ENCODE results near the gene GAK.
A peak's percentile ranks its signal among the peaks of the same experiment; 100 is the strongest.

The GAK gene

DNA sequence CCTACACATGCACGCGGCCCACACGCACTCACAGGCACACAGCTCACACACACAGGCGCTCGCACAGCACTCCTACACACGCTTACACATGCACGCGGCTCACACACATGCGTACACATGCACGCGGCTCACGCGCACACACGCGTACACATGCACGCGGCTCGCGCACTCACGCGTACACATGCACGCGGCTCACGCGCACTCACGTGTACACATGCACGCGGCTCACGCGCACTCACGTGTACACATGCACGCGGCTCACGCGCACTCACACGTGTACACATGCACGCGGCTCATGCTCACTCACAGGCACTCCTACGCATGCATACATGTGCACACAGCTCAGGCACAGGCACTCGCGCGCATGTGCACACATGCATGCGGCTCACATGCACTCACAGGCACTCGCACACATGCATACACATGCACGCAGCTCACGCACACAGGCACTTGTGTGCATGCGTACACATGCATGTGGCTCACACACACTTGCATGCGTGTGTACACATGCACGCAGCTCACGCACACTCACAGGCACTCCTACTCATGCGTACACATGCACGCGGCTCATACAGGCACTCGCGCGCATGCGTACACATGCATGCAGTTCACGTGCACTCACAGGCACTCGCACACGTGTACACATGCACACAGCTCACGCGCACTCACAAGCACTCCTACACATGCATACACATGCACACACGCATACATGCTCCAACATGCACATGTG, 44.9 kb downstream of the GAK start:
- DNase-seq: no peak

DNA sequence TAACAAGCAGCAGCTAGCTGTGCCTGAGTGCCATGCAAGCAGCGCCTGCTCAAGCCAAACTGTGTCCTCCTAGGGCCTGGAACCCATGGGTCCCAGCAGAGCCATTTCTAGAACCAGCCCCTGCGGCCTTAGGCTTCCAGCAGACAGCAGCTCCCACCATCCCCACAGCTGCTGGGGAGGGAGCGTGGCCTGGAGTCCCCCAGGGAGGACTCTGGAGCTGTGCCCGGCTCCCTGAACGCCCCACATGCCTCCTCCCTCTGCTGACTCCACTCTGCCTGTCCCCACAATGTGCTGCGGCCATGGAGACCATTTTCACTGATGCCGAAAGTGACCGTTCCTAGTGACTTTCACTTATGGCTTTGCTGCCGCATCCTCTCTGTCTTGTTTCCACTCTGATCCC, 45.9 kb downstream of the GAK start:
- no peak for DNase-seq

DNA sequence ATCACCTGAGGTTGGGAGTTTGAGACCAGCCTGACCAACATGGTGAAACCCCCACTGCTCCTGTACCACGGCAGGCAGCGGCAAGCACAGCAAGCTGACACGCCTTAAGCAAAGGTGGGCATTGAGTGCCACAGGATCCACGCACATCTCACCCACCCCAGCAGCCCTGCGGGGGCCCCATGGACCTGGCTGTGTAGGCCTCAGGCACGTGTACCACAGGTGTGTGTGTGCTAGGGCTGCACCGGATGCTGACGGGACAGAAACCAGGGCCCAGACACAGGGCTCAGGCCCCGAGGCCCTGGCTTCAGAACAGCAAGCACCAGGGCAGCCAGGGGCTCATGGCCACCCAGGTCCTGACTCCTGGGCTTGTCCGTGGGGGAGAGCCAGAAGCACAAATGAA, 46.8 kb downstream of the GAK start:
- no peak for DNase-seq

DNA sequence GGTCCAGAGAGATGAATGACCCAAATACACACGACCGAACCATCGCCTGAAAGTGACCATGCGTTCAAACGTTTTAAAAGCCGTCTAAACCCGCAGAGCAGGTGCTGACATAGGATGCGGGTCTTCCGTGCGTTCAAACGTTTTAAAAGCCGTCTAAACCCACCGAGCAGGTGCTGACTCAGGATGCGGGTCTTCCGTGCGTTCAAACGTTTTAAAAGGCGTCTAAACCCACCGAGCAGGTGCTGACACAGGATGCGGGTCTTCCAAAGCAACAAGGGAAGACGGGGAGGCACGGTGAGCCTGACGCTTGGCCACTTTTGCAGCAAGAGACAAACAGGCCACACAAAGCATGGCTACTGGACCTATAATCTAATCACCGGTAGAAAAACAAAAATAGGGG, 47.2 kb downstream of the GAK start:
- DNase-seq: no peak

DNA sequence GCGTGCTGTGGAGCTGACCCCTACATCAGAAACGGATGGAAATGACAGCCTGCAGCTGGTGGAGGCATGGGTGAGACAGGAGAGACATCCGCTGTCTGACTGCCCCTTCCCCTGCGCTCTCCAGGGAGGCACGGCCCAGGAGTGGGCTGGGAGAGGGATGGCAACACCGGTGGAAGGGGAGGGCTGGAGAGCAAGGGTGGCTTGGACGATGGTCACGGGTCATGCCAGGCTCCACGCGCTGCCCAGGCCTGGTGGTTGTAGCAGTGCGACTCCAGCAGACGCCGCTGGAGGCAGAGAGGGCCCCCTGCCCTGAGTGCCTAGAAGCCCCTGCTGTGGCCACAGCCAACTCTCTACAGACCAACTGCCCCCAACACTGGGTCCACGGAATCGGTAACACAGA, 47.9 kb downstream of the GAK start:
- no peak for DNase-seq

DNA sequence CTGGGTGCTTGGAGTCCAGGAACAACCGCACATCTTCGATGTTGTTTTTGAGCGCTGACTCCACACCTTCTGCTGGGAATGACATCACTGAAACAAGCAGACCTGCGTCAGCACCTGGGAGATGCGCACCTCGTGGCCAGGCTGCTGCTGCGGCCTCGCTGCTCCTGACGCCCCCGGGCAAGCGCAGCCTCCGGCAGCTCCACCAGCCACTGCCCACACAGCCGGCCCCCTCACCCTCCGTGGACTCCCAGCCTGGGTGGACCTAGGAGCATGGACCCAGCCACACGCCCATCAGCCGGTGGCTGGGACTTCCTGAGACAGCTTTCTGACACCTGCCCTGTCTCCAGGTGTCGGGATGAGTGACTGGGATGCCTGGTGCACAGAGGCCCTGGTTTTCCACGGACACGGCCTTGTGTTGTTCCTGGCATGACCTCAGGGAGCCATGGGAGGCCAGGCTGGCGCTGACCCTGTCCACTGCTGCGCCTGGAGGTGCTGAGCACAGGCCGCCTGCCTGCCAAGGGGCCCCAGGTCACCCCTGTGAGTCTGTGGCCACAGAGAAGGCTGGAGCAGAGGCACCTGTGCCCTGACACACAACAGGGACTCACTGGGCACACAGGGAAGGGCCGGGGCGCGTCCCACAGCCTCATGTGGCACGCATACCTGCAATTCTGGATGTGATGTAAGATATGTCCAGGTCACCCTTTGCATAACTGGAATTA, 48.6 kb downstream of the GAK start:
- DNase-seq: no peak

DNA sequence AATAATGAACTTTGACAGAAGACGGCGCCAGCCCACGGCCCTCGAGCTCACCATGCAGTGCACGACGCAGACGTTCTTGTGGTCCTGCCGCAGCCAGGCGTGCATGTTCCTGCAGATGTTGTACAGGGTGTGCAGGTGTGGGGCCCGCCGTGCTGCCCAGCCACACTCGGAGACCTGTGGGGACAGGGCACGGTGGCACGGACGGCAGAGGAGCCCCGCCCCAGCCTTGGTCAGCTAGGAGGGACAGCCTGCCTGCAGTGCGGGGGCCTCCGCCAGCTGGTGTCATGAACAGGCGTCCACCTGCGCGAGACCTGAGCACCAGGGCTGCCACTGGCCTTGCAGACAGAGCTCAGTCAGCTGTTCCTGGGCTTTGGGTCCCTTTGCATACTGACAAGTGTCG, 49.5 kb downstream of the GAK start:
- no peak for DNase-seq

DNA sequence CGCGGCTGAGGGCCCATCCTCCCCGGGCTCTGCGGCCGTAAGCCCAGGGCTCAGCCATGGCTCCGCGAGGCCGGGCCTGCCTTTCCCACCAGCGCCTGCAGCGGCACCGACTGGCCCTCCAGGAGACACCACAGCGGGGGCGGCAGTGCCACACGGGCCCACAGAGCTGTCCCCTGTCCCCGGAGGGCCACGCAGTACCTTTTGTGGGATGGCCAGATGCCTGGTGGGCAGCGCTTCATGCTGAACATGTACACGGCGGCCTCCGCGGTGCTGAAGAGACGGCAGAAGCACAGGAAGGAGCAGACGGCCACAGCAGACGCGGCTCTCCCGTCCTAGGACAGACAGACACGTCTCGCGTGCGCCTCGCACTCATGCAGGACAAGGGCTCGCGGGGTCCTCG, 50.4 kb downstream of the GAK start:
- DNase-seq: no peak

DNA sequence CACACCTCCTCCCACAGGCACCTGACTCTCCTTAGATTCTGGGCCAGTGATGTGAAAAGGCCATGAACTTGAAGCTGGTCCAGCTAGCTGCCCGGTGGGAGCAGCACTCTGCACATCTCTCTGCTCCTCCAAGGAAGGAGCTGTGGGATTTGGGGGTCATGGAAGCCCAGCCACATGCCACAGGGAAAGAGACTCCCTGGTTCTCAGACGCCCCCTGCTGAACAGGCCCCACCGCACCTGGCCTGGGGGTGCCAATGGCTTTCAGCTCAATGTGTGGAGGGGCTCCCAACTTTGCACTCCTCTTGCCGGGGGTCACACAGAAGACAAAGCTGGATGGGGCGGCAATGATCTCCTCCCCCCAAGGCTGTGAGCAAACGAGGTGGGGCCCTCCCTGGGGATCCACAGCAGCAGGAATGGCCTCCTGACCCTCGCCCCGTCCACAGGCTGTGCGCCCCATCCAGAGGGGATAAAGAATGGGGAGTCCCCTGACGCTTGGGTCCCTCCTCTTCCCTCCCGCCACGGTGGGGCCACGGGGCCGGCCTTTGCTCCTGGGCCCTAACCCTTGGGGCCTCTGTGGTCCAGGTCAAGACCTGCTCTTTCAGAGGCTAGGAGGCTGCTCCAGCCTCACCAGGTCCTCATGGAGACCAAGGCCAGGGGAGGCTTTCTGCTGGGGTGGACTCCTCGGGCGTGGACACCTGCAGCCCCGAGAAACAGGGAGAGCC, 51.3 kb downstream of the GAK start:
- DNase-seq: no peak

DNA sequence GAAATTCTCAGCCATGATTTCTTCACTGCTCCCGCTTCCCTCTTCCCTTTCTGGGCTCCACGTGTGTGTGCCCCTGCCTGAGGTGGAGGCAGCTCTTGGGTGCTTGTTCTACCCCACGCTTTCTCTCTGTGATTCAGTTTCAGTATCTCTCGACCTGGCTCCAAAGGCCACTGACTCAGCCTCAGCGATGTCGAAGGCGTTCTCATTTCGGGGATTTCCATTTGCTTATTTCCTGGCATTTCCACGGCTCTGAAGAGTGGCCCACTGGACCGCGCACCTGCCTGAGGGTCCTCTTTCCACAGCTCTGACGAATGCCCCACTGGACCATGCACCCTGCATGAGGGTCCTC, 52.4 kb downstream of the GAK start:
- DNase-seq: peak; percentile 74

DNA sequence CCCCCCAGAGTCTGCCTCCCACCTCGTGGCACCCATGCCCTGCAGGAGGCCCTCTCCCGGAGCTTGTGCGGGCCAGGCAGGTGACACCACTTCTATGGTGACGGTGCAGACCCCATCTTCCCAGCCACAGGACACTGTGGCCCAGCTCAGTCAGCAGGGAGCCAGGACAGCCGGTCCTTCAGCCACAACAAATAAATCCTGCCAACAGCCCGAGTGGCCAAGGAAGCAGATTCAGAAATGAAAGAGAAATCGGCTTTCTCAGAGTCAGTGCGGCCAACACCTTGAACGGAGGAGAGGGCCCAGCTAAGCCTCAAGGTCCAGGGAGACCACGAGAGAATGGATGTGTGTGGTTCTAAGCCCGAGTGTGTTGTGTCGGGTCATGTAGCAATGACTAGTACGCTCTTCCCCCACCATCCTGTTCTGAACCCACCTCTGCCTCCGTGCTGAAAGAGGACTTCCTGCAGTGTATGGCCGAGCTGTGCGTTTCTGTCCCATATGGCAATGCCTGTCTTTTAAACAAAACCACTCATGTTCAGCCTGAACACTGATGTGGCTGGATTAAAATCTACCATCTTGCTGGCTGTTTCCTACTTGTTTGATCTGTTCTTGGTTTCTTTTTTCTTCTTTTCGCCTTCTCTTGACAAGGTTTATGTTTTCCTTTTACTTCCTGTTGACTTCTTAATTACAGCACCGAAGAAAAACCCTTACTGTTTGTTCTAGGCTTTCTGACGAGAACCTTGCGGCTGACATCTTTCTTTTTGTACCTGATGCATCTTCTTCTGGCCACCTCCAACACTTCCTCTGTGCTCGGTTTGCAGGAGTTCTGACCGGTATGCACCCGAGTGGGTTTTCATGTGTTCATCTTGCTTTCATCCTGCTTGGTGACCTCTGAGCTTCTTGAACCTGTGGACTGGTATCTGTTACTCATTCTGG, 53.1 kb downstream of the GAK start:
- DNase-seq: no peak

DNA sequence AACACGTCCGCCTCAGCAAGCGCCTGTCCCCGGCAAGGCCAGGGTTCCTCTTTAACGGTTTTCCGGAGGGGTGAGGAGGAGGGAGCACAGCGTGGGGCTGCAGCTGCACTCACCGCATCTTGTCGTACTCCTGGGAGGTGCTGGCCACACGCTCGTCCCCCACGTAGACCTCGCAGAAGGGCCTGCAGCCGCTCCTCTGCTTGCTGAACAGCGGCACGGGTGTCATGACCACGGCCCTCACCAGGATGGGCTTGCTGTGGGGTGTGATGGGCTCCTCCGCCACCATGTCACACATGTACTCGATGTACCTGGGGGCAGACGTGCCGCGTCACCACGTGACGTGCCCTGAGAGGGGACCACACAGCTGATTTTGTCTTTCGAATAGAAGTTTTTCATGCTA, 54.6 kb downstream of the GAK start:
- DNase-seq: no peak

DNA sequence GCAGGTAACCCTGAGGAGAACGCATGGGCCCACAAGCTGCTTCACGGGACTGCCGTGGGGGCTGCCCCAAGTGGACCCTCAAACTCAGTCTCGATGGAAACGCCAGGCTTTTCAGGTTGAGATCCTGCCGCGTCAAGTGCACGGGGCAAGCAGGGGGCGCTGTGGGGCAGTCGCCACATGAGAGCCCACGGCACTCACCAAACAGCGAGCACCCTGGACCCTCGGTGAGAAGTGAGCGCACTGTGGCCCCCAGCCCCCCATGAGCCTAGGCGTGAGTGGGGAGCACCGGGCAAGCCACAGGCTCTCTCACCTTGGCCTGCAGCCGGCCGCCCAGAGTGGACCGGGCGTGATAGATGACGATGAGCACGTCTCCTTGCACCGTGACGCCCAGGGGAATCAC, 55.3 kb downstream of the GAK start:
- DNase-seq: no peak

DNA sequence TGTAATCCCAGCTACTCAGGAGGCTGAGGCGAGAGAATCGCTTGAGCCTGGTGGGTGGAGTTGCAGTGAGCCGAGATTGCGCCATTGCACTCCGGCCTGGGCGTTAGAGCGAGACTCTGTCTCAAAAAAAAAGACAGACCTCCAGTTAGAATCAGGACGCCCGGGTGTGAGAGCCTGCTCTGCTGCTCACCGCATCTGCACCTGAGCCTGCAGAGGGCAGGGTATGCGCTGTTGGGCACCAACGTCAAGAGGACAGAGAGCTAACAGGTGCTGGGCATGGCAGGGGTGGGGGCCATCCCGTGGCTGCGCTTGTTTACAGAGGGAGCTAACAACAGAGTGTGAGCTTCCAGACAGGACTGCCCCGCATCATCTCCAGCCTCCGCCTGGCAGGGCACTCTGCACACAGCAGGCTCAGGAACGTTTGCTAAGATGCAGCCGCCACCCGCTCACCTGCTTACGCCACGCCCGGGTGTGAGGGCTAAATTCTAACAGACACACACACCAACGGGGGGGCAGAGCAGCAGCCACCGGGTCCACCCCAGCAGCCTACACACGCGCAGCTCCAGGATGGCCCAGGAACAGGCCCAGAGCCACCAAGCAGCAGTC, 56.2 kb downstream of the GAK start:
- no peak for DNase-seq

DNA sequence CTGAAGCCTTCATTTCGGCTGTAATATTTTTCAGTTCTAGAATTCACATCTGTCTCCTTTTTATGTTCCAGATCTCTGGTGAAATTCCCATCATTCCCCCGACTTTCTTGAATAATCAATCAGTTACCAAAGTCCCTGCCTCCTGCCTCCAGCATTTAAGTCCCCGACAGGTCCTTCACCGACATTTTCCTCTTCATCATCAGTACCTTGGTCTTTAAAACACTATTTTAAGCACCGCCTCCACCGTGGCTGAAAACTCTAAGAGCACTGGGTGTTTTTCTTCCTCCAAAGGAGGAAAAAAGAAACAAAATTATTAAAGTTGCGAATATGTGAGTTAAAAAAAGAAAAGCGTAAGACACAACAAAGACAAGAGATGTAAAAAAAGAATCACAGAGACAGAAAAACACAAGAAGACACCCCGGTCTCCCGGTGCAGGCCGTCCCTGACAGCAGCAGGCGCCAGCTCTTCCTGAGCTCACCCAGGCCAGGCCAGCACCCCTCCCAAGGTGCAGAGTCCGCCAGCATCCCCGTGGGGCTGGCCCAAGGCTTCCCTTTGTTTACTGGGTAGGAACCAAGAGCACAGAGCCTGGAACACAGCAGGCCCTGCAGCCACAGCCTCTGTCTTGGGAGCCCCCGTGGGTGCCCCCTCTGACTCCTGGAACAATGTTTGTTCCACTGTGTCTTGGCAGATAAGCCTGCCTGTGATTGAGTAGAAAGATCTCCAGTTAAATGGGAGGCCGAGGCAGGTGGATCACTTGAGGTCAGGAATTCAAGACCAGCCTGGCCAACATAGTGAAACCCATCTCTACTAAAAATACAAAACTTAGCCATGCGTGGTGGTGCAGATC, 56.9 kb downstream of the GAK start:
- no peak for DNase-seq

DNA sequence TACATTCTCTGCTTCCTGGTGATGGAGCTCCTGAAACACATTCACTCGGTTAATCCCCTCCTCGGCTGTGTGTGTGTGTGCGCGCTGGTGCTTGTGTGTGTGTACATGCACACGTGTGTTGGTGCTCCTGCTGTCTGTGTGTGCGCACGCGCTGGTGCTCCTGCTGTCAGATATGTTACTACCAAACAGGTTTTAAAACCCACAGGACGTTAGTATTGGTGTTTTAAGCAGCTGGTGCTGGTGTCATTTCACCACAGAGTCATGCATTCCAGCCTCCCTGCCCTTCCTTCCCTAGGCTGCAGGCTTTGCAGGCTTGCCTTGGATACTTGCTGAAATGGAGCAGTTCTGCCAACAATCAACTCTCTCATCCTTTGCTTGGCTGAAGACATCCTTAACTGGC, 58.1 kb downstream of the GAK start:
- no peak for DNase-seq

DNA sequence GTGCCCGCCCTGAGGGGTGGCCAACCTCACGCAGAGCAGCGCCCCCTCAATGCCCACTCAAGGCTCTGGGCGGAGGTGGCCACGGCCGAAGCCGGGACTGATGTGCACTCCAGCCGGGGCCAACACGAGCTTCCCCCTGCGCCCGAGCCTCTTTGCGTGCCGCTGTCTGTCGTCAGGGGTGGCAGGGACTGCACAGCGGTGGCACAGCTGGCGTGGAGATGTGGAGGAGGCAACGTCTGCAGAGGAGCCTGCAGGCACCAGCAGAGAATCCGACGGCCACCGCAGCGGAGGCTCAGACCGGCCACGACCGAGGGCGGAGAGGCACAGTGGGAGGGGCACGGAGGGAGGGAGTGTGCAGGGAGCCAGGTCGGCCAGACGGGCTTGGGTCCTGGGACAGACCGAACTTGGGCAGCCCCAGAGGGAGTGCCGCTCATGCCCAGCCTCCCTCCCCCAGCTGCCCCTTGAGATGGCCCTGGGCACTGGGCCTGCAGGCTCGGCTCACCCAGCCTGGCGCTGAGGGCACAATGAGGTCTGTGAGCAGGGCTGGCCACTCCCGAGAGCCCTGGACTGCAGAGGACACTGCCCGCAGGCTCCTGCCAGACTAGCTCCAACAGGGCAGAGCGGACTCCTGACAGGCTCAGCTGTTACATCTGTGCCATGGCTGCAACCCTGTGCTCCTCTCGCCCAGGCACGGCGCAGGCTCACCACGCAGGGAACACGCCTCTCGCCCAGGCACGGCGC, 59.7 kb downstream of the GAK start:
- DNase-seq: no peak

DNA sequence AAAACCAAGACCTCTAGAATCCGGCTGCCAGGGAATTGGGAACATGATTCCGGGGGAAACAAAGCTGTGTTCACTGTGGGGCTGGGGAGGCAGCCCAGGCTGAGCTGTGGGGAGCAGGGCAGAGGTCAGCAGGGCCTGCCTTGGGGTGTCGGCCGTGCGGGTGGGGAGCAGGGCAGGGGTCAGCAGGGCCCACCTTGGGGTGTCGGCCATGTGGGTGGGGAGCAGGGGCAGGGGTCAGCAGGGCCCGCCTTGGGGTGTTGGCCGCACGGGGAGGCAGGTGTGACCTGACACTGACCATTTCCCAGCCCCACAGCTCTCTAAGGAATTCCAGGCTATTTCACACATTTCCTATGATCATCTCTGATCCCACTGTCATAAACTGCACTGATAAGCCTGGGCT, 60.6 kb downstream of the GAK start:
- no peak for DNase-seq

DNA sequence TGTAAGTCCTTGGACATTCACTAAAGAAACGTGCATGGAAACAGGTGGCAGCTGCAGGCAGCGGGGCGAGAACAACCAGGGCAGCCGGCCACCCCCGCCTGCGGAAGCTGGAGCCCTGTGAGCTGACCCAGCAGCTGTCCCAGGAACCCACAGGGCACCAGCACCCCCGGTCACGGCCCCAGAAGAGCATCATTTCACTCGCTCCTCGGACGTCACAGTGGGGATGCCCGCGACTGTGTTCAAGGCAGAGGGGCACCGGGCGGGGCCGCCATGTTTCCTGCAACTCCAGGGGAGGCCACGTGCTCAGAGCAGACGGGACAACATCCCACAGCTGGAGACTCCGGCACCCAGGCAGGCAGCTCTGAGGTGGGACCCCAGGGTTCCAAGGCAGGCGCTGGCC, 61.2 kb downstream of the GAK start:
- no peak for DNase-seq

DNA sequence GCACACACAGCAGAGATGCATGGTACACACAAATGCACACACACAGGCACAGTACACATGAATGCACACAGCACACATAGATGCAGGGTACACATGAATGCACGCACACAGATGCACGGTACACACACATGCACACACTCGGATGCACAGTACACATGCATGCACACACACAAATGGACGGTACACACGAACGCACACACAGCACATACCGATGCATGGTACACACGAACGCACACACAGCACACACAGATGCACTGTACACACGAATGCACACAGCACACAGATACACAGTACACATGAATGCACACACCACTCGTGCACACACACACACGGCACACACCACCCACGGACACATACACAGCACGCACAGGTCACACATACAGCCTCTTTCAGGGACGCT, 62.3 kb downstream of the GAK start:
- DNase-seq: no peak

DNA sequence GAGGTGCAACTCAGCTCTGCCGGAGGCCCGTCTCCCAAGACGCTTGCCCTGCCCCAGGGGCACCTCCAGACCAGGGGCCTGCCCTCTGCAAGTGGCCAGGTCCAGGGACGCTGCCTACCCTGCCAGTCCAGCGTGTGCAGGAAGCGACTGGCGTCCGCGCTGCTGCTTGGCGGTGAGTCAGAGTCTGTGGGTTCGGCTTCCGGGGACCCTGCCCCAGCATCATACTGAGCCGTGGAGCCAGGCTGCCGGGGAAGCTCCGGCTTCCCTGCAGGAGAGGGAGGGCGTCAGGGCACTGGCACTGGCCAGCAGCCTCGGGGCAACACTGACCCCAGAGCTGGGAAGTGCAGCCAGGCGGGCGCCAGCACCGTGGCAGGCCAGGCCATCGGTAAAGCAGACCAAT, 63.7 kb downstream of the GAK start:
- DNase-seq: no peak
